GM19025 (cell line): Measurements from ENCODE around the gene DUSP2.
"Not testable (repeated sequence)": the region's sequence is repeated elsewhere in the genome, so short reads cannot be mapped to it uniquely, and the experiment has no call there.

ENCODE experiments used
- ATAC-seq: cut with Tn5 transposase; IDR thresholded peaks from one replicate; pipeline ENCODE4 v1.9.1; 2021; ENCODE audit warnings: mild to moderate bottlenecking, low read depth, moderate library complexity; ENCODE audit not compliant: unreplicated experiment

Gene DUSP2

GRCh38 chr2:96163768-96164429, 18.7 kb upstream of the DUSP2 start:
- ATAC-seq = peak; percentile 56

DNA sequence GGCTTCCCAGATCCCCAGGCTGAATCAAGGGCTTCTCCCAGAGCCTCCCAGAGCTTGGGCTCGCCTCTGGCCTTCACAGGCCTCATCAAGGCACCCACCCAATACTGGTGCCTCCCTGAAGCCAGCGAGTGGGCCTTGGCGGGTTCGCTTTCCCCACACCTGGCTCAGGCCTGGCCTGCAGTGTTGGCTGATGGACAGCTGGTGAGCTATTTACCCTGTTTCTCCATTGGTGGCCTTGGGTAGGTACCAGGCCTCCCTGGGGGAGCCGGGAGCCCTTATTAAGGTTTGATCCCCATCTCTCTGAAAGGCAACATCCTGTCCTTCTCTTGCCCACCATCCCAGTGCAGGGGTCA, 18.2 kb upstream of the DUSP2 start:
- peak; percentile 6 for ATAC-seq

GRCh38 chr2:96161898-96162297, 16.7 kb upstream of the DUSP2 start:
- ATAC-seq = no peak

DNA sequence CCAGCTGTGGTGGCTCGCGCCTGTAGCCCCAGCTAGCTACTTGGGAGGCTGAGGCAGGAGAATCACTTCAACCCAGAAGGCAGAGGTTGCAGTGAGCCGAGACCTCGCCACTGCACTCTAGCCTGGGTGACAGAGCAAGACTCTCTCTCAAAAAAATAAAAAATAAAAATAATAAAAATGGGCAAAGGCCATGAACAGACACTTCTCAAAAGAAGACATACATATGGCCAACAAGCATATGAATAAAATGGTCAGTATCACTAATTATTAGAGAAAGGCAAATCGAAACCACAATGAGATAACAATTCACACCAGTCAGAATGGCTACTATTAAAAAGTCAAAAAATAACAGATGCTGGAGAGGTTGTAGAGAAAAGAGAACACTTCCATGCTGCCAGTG, 15.1 kb upstream of the DUSP2 start:
- ATAC-seq = not testable (repeated sequence)

- no peak for ATAC-seq
Measured at GRCh38 chr2:96159084-96159830, 14.0 kb upstream of the DUSP2 start.

GRCh38 chr2:96158554-96158940, 13.3 kb upstream of the DUSP2 start:
- no peak for ATAC-seq

GRCh38 chr2:96157649-96158553, 12.7 kb upstream of the DUSP2 start:
- peak; percentile 59 for ATAC-seq

GRCh38 chr2:96156926-96157648, 11.8 kb upstream of the DUSP2 start:
- ATAC-seq = peak; percentile 48

DNA sequence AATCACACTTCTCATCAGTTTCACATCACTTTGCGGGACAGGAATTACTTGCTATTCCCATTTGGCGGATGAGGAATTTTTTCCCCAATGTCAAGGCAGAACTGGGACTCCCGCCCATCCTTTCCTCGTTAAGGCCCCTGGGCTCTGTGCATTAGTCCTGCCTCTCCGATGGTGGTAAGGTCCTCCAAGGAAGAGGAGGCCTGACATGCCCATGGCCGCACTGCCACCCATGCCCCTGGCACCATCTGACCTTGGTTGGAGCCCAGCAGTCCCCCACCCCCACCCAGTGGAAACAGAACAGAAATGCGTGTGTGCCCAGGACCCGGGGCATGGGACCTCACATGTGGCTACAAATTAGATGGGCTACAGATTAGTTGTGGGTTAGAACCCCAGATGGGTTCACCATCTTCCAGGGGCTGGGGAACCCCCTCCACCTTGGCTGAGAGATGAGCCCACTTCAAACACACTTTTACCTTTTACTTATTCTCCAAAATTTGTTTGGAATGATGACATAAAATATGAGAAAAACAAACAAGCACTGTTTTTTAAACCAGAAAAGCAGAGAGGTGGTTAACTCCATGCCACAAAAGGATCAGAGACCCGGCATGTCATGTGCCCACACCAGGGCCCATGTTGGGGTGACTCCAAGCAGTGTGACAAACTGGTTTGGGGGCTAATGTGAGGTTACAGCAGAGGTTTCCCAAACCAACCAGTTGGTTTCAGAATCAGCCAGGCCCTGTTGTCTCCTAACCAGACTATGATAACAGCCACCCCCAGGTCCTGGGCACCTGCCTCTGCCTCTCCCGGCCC, 11.0 kb upstream of the DUSP2 start:
- ATAC-seq = no peak

- ATAC-seq = no peak
Measured at GRCh38 chr2:96154506-96155380, 9.5 kb upstream of the DUSP2 start.

DNA sequence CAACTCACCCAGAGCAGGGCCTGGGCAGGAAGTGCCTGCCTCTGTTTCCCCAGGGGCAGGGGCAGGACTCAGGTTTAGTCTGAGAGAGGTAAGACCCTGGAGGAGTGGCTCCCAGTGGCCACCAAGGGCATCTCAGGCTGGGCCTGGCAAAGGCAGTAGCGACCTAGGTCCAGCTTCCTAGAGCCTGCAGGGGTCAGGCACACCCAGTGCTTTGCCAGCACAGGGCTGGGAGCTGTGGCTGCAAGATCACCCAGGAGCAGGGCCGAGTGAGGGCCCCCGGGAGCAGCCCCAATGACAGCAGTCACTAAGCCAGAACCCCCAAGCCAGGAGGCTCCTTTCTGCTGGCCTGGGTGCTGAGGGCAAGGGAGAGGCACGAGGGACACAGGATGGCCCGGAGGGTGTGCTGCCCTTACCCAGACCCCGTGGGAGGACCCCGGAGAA, 8.8 kb upstream of the DUSP2 start:
- ATAC-seq = no peak

DNA sequence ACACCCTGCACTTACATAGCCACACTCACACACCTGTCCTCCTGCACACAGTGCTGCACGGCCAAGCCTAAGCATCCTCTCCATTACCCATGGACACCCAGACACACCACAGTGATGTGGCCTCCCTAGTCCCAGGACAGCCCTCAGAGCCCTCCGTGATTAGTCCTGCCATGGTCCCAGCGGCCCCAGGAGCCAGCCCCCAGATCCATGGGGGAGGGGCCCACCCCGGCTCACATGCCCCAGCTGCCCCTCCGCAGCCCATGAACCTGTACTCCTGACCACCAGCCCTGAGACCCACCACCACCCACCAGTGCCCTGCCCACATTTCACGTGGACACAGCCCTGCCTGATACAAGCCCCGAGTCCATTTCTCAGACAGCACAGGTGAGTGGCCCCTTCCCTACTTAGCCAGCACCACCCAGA, 8.1 kb upstream of the DUSP2 start:
- no peak for ATAC-seq

- ATAC-seq = no peak
Measured at GRCh38 chr2:96152304-96153161, 7.3 kb upstream of the DUSP2 start.

GRCh38 chr2:96151595-96152303, 6.5 kb upstream of the DUSP2 start:
- no peak for ATAC-seq

GRCh38 chr2:96150791-96151594, 5.8 kb upstream of the DUSP2 start:
- no peak for ATAC-seq

- no peak for ATAC-seq
Measured at GRCh38 chr2:96150007-96150640, 4.9 kb upstream of the DUSP2 start.
